ENCODE measurements around the gene PCYOX1L.

- TF ChIP-seq CEBPB (IDR thresholded peaks at IDR 0.05) (no peak), YY1 (IDR thresholded peaks at IDR 0.05; ENCODE audit: low read depth) (no peak), MAX (IDR thresholded peaks at IDR 0.05) (no peak), EGR1 (IDR thresholded peaks at IDR 0.05) (no peak), TAF1 (IDR thresholded peaks at IDR 0.05; ENCODE audit: low read depth) (no peak), NFIC (IDR thresholded peaks at IDR 0.05) (no peak), EP300 (IDR thresholded peaks at IDR 0.05; ENCODE audit: borderline replicate concordance) (no peak), RAD21 (IDR thresholded peaks at IDR 0.05; ENCODE audit: low read depth) (no peak), TCF12 (IDR thresholded peaks at IDR 0.05; ENCODE audit: low read depth) (no peak), CREB1 (IDR thresholded peaks at IDR 0.05; ENCODE audit: low read depth) (no peak), TEAD4 (IDR thresholded peaks at IDR 0.05) (no peak), FOXM1 (IDR thresholded peaks at IDR 0.05; ENCODE audit: borderline replicate concordance, low read depth) (no peak)
- TF ChIP-seq, protein P1, sequence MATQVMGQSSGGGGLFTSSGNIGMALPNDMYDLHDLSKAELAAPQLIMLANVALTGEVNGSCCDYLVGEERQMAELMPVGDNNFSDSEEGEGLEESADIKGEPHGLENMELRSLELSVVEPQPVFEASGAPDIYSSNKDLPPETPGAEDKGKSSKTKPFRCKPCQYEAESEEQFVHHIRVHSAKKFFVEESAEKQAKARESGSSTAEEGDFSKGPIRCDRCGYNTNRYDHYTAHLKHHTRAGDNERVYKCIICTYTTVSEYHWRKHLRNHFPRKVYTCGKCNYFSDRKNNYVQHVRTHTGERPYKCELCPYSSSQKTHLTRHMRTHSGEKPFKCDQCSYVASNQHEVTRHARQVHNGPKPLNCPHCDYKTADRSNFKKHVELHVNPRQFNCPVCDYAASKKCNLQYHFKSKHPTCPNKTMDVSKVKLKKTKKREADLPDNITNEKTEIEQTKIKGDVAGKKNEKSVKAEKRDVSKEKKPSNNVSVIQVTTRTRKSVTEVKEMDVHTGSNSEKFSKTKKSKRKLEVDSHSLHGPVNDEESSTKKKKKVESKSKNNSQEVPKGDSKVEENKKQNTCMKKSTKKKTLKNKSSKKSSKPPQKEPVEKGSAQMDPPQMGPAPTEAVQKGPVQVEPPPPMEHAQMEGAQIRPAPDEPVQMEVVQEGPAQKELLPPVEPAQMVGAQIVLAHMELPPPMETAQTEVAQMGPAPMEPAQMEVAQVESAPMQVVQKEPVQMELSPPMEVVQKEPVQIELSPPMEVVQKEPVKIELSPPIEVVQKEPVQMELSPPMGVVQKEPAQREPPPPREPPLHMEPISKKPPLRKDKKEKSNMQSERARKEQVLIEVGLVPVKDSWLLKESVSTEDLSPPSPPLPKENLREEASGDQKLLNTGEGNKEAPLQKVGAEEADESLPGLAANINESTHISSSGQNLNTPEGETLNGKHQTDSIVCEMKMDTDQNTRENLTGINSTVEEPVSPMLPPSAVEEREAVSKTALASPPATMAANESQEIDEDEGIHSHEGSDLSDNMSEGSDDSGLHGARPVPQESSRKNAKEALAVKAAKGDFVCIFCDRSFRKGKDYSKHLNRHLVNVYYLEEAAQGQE (IDR thresholded peaks at IDR 0.05; ENCODE audit: low read depth) = no peak
These were observed 2.4 kb downstream of the PCYOX1L start for GRCh38 chr5:149360272-149360671.
